Left lung (tissue), 10 donors: ENCODE data around the gene FAM227B. TPM values are rescaled to one million over a fixed set of nuclear protein-coding genes. Genes with fewer than 3 reads are reported as not detected.
"Not testable (repeated sequence)": the region's sequence is repeated elsewhere in the genome, so short reads cannot be mapped to it uniquely, and the experiment has no call there.

Experiments
- ATAC-seq: fragments of 200-7000 bp; cut with Tn5 transposase; one replicate; pipeline ENCODE4 v1.9.1; 2020; ENCODE audit warnings: moderate library complexity
- DNase-seq, 4 donors: peaks; one replicate each; pipeline ENCODE4 v3.0.0-alpha.2; 2013 to 2020
- H3K27ac ChIP-seq, 2 donors: fragments of 200-600 bp; sonication (generic) in 1 of 2; one replicate each; pipeline versions ENCODE4 v1.5.0 to v1.8.0; 2020 to 2021
- H3K27me3 ChIP-seq, 2 donors: fragments of 200-600 bp; sonication (generic) in 1 of 2; one replicate each; pipeline versions ENCODE4 v1.5.0 to v1.8.0; 2020 to 2021
- H3K36me3 ChIP-seq, 2 donors: fragments of 200-600 bp; sonication (generic) in 1 of 2; one replicate each; pipeline versions ENCODE4 v1.5.0 to v1.8.0; 2020 to 2021
- H3K4me1 ChIP-seq, 2 donors: fragments of 200-600 bp; one replicate each; pipeline ENCODE4 v1.8.0; 2021
- H3K4me3 ChIP-seq, 2 donors: fragments of 200-600 bp; sonication (generic) in 1 of 2; one replicate each; pipeline versions ENCODE4 v1.5.0 to v1.8.0; 2020 to 2021; ENCODE audit warnings: mild to moderate bottlenecking in 1 of 2
- H3K9me3 ChIP-seq, 2 donors: fragments of 200-600 bp; sonication (generic) in 1 of 2; one replicate each; pipeline versions ENCODE4 v1.5.0 to v1.8.0; 2020 to 2021
- CTCF ChIP-seq, 2 donors: fragments of 200-600 bp; sonication (generic) in 1 of 2; IDR thresholded peaks; one replicate each; pipeline versions ENCODE4 v1.5.0 to v1.8.0; 2021; ENCODE audit warnings: antibody characterized with exemption in 2 of 2
- intact Hi-C, 2 donors: fragments of 100-400 bp; cut with DNase I; formaldehyde crosslinking; loops; one replicate each; pipeline versions ENCODE4 v1.11.2 to v1.14.2; 2022
- polyA plus RNA-seq, 6 donors: library from polyadenylated mRNA; unstranded; fragments of 120-200 nt; gene quantifications; one replicate each; pipeline ENCODE4 v1.2.1, GENCODE V29; 2013; ENCODE audit not compliant: insufficient read length in 6 of 6
- total RNA-seq, 2 donors: library from RNA; stranded (reverse); fragmentation: NEBNext Ultra II Directional; extraction: Animal tissue kit (Norgen Biotek cat#: 25700); gene quantifications; one replicate each; pipeline ENCODE4 v1.2.1, GENCODE V29; 2021
- donor health status: DM: no; HTN: yes; CAD: no.
- donor health status: DM: no; HTN: no; CAD: no.

Gene FAM227B
- total and polyA plus RNA-seq, 8 donors: 2.3 to 17.2 (median 13.3) TPM

GRCh38 chr15:49492151-49492550, 128.5 kb downstream of the FAM227B start:
- intact Hi-C loops: no loop called here
- TF ChIP-seq CTCF (IDR thresholded peaks at IDR 0.05): no peak
- Histone ChIP-seq H3K4me3 (no peak overlapping the region), H3K27ac (no peak overlapping the region), H3K36me3 (no peaks in the 10 kb centered on the region), H3K4me1 (no peaks in the 10 kb centered on the region), H3K27me3 (no peaks in the 10 kb centered on the region), H3K9me3 (no peaks in the 10 kb centered on the region)
- no peak for ATAC-seq
- no peak for DNase-seq

- DNase-seq (no peak), ATAC-seq (no peak)
- H3K9me3 ChIP-seq: no peaks in the 10 kb centered on the region
Observed at GRCh38 chr15:49490966-49491365, 129.7 kb downstream of the FAM227B start.

GRCh38 chr15:49485401-49485800, 135.2 kb downstream of the FAM227B start:
- DNase-seq, H3K27ac ChIP-seq, ATAC-seq, H3K4me1 ChIP-seq, intact Hi-C loops, H3K4me3 ChIP-seq, H3K9me3 ChIP-seq, H3K27me3 ChIP-seq, H3K36me3 ChIP-seq: not testable (repeated sequence)

More at GRCh38 chr15:49490966-49491365, 129.7 kb downstream of the FAM227B start:
- Histone ChIP-seq H3K27me3 (no peaks in the 10 kb centered on the region), H3K36me3 (no peaks in the 10 kb centered on the region), H3K27ac (no peak overlapping the region), H3K4me3 (no peak overlapping the region), H3K4me1 (no peaks in the 10 kb centered on the region)
- intact Hi-C loops: no loop called here
- no peak for TF ChIP-seq CTCF (IDR thresholded peaks at IDR 0.05)

GRCh38 chr15:49478982-49479381, 141.6 kb downstream of the FAM227B start:
- H3K4me1 ChIP-seq, intact Hi-C loops, H3K9me3 ChIP-seq, H3K4me3 ChIP-seq, DNase-seq, H3K36me3 ChIP-seq, H3K27me3 ChIP-seq, H3K27ac ChIP-seq, ATAC-seq: not testable (repeated sequence)

GRCh38 chr15:49478021-49478420, 142.6 kb downstream of the FAM227B start:
- H3K27ac ChIP-seq, intact Hi-C loops, H3K9me3 ChIP-seq, H3K36me3 ChIP-seq, H3K27me3 ChIP-seq, H3K4me1 ChIP-seq, ATAC-seq, H3K4me3 ChIP-seq, DNase-seq: not testable (repeated sequence)

GRCh38 chr15:49473031-49473430, 147.6 kb downstream of the FAM227B start:
- H3K4me3 ChIP-seq: no peak overlapping the region
- H3K4me1 ChIP-seq: no peaks in the 10 kb centered on the region
- no peaks in the 10 kb centered on the region for H3K27me3 ChIP-seq
- ATAC-seq (no peak), DNase-seq (no peak)
- TF ChIP-seq CTCF (IDR thresholded peaks at IDR 0.05): no peak
- intact Hi-C loops: no loop called here
- H3K27ac ChIP-seq: no peak overlapping the region
- no peaks in the 10 kb centered on the region for H3K36me3 ChIP-seq
- H3K9me3 ChIP-seq: no peaks in the 10 kb centered on the region

GRCh38 chr15:49472338-49472737, 148.3 kb downstream of the FAM227B start:
- intact Hi-C loops: no loop called here
- no peaks in the 10 kb centered on the region for H3K27me3 ChIP-seq
- H3K4me1 ChIP-seq: no peaks in the 10 kb centered on the region
- no peaks in the 10 kb centered on the region for H3K9me3 ChIP-seq
- ATAC-seq (no peak), DNase-seq (no peak)
- no peak for TF ChIP-seq CTCF (IDR thresholded peaks at IDR 0.05)
- H3K36me3 ChIP-seq: no peaks in the 10 kb centered on the region
- no peak overlapping the region for H3K4me3 ChIP-seq
- no peak overlapping the region for H3K27ac ChIP-seq
